ENCODE data around the gene RBP7.
"Not testable (repeated sequence)": the region's sequence is repeated elsewhere in the genome, so short reads cannot be mapped to it uniquely, and the experiment has no call there.

GRCh38 chr1:10020678-10021077 is 23.6 kb downstream of the RBP7 start:
- TF ChIP-seq CTCF, POLR2AphosphoS5, EP300 (IDR thresholded peaks at IDR 0.05): not testable (repeated sequence)
